ENCODE data around the gene COX8A. TPM values are rescaled to one million over a fixed set of nuclear protein-coding genes. Genes with fewer than 3 reads are reported as not detected.

The COX8A gene
- total RNA-seq, 1 donor from 2014 or later, result 182 TPM

DNA sequence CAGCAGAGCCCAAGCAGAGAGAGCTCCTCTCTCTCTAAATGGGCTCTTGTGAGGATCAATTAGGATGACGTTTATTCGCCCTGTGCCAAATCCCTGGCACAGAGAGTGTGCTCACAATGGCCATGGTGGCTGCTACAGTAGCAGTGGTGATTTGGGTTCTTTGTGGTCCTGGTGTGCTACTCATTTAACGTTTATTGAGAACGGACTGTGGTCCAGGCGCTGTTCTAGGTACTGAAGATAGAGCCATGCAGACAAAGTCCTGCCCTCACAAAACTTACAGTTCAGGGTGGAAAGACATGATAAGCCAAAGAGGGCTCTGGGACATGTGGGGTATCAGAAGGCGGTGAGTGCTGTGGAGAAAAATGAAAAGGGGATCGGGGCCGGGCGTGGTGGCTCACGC is 17.1 kb downstream of the COX8A start:
- POLR2A ChIA-PET, result no interaction called here
- CTCF ChIA-PET, result no interaction called here
- TF ChIP-seq, protein P1, sequence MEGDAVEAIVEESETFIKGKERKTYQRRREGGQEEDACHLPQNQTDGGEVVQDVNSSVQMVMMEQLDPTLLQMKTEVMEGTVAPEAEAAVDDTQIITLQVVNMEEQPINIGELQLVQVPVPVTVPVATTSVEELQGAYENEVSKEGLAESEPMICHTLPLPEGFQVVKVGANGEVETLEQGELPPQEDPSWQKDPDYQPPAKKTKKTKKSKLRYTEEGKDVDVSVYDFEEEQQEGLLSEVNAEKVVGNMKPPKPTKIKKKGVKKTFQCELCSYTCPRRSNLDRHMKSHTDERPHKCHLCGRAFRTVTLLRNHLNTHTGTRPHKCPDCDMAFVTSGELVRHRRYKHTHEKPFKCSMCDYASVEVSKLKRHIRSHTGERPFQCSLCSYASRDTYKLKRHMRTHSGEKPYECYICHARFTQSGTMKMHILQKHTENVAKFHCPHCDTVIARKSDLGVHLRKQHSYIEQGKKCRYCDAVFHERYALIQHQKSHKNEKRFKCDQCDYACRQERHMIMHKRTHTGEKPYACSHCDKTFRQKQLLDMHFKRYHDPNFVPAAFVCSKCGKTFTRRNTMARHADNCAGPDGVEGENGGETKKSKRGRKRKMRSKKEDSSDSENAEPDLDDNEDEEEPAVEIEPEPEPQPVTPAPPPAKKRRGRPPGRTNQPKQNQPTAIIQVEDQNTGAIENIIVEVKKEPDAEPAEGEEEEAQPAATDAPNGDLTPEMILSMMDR (IDR thresholded peaks at IDR 0.05), result no peak
- Mint-ChIP-seq H3K27ac (no peak overlapping the region), H3K36me3 (ENCODE audit: low read depth) (peaks cover 73% of the 10 kb centered on the region), H3K4me3 (no peak overlapping the region), H3K9me3 (no peaks in the 10 kb centered on the region), H3K27me3 (no peaks in the 10 kb centered on the region), H3K4me1 (peaks cover 21% of the 10 kb centered on the region)
- intact Hi-C loops (cut with micrococcal nuclease), result no loop called here
- ATAC-seq (ENCODE audit: low read depth) (no peak), DNase-seq (no peak)

DNA sequence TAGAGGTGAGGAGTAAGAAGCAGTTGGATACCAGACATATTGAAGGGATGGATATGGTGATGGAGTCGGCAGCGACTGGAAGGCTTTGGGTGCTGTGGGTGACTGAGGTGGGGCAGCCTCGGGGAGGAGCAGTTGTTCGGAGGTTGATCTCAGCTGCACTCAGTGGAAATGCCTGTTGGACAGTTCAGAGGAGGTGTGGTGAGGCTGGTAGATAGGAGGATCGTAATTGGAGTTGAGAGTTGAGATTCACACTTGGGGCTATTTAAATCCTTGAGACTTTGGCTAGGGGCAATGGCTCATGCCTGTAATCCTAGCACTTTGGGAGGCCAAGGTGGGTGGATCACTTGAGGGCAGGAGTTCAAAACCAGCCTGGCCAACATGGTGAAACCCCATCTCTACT is 18.7 kb downstream of the COX8A start:
- H3K9me3 Mint-ChIP-seq, result no peaks in the 10 kb centered on the region
- peaks cover 86% of the 10 kb centered on the region for H3K36me3 Mint-ChIP-seq (ENCODE audit: low read depth)
- TF ChIP-seq, protein P1 (IDR thresholded peaks at IDR 0.05), result no peak
- intact Hi-C loops (cut with micrococcal nuclease), result no loop called here
- no peak overlapping the region for H3K4me3 Mint-ChIP-seq
- no peak overlapping the region for H3K27ac Mint-ChIP-seq
- no peak for DNase-seq
- H3K4me1 Mint-ChIP-seq, result peaks cover 11% of the 10 kb centered on the region
- H3K27me3 Mint-ChIP-seq, result no peaks in the 10 kb centered on the region
- ATAC-seq (ENCODE audit: low read depth), result no peak
- CTCF ChIA-PET, result no interaction called here
- POLR2A ChIA-PET, result no interaction called here

DNA sequence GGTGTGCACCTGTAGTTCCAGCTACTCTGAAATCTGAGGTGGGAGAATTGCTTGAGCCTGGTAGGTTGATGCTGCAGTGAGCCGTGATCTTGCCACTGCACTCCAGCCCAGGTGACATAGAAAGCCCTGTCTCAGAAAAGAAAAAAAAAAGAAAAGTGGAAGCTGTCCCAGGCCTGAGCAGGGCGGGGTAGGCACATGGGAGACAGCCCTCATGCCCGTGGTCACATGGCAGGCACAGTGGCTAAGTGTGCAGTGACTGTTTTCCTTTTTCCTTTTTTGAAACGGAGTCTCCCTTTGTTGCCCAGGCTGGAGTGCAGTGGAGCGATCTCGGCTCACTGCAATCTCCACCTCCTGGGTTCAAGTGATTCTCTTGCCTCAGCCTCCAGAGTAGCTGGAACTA is 19.6 kb downstream of the COX8A start:
- ChIA-PET POLR2A (no interaction called here), CTCF (no interaction called here)
- Mint-ChIP-seq H3K36me3 (ENCODE audit: low read depth) (peaks cover 81% of the 10 kb centered on the region), H3K27ac (no peak overlapping the region), H3K9me3 (no peaks in the 10 kb centered on the region), H3K4me3 (no peak overlapping the region), H3K27me3 (no peaks in the 10 kb centered on the region), H3K4me1 (peaks cover 9% of the 10 kb centered on the region)
- TF ChIP-seq, protein P1 (IDR thresholded peaks at IDR 0.05), result no peak
- ATAC-seq (ENCODE audit: low read depth) (no peak), DNase-seq (no peak)
- intact Hi-C loops (cut with micrococcal nuclease), result no loop called here

DNA sequence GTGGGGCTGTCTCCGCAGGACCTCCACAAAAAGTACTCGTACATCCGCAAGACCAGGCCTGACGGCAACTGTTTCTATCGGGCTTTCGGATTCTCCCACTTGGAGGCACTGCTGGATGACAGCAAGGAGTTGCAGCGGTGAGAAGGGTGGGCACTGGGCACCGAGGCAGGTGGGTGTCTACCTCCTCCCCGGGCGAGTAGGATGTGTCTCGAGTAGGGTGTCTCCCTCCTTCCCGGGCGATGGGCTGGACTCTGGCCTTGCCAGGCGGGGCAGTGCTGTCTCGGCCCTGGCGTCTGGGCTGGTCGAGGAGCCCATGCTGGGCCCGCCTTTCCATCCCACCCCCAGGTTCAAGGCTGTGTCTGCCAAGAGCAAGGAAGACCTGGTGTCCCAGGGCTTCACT is 22.1 kb downstream of the COX8A start:
- ChIA-PET CTCF (no interaction called here), POLR2A (no interaction called here)
- Mint-ChIP-seq H3K36me3 (ENCODE audit: low read depth) (peaks cover 60% of the 10 kb centered on the region), H3K9me3 (no peaks in the 10 kb centered on the region), H3K4me1 (peaks cover 11% of the 10 kb centered on the region), H3K4me3 (no peak overlapping the region), H3K27ac (no peak overlapping the region), H3K27me3 (no peaks in the 10 kb centered on the region)
- ATAC-seq (ENCODE audit: low read depth) (no peak), DNase-seq (no peak)
- TF ChIP-seq, protein P1 (IDR thresholded peaks at IDR 0.05), result no peak
- intact Hi-C loops (cut with micrococcal nuclease), result no loop called here

DNA sequence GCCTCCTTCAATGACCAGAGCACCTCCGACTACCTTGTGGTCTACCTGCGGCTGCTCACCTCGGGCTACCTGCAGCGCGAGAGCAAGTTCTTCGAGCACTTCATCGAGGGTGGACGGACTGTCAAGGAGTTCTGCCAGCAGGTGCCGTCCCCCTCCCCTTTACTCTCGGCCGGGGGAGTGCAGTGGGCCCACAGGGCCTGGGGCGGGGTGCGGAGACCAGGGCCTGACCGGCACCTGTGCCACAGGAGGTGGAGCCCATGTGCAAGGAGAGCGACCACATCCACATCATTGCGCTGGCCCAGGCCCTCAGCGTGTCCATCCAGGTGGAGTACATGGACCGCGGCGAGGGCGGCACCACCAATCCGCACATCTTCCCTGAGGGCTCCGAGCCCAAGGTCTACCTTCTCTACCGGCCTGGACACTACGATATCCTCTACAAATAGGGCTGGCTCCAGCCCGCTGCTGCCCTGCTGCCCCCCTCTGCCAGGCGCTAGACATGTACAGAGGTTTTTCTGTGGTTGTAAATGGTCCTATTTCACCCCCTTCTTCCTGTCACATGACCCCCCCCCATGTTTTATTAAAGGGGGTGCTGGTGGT is 22.8 kb downstream of the COX8A start:
- ATAC-seq (ENCODE audit: low read depth) (no peak), DNase-seq (no peak)
- POLR2A ChIA-PET, result no interaction called here
- H3K27ac Mint-ChIP-seq, result no peak overlapping the region
- no peaks in the 10 kb centered on the region for H3K9me3 Mint-ChIP-seq
- no peaks in the 10 kb centered on the region for H3K27me3 Mint-ChIP-seq
- CTCF ChIA-PET, result no interaction called here
- peaks cover 53% of the 10 kb centered on the region for H3K36me3 Mint-ChIP-seq (ENCODE audit: low read depth)
- TF ChIP-seq, protein P1 (IDR thresholded peaks at IDR 0.05), result no peak
- H3K4me1 Mint-ChIP-seq, result peaks cover 9% of the 10 kb centered on the region
- no peak overlapping the region for H3K4me3 Mint-ChIP-seq
- intact Hi-C loops (cut with micrococcal nuclease), result no loop called here
